Activated CD8-positive, alpha-beta memory T cell treated with anti-CD3 and anti-CD28 coated beads, Interleukin-2, amount 50 U/mL, for 1 hour (primary cell): ENCODE data around the gene SLC35A2.

Experiments used
- DNase-seq: peaks from one replicate; pipeline ENCODE4 v3.0.0-alpha.2; 2020; ENCODE audit errors: extremely low read depth

SLC35A2 gene

GRCh38 chrX:48911412-48912182 is at the start of gene SLC35A2:
SLC35A2 (minus strand) TSS chrX:48911646; CDS start chrX:48911636, 10 bp downstream.
- peak; percentile 69 for DNase-seq

- no peak for DNase-seq
Measured at GRCh38 chrX:48960291-48960690, 48.8 kb upstream of the SLC35A2 start.

- DNase-seq: no peak
Measured at GRCh38 chrX:48958635-48959094, 47.2 kb upstream of the SLC35A2 start.

GRCh38 chrX:48957827-48958634 is 46.6 kb upstream of the SLC35A2 start:
- DNase-seq: peak; percentile 87

- DNase-seq: peak; percentile 49
Measured at GRCh38 chrX:48957477-48957826, 46.0 kb upstream of the SLC35A2 start, which contains the start of gene OTUD5. OTUD5 (minus strand) TSS chrX:48957607; CDS start chrX:48957570, 37 bp downstream.

- DNase-seq: no peak
Measured at GRCh38 chrX:48956728-48957414, 45.4 kb upstream of the SLC35A2 start.

- DNase-seq: no peak
Measured at GRCh38 chrX:48948589-48948988, 37.1 kb upstream of the SLC35A2 start.

- no peak for DNase-seq
Measured at GRCh38 chrX:48945517-48946348, 34.3 kb upstream of the SLC35A2 start.

GRCh38 chrX:48942895-48943294 is 31.4 kb upstream of the SLC35A2 start:
- DNase-seq: no peak

GRCh38 chrX:48940404-48940955 is 29.0 kb upstream of the SLC35A2 start:
- no peak for DNase-seq

GRCh38 chrX:48939524-48940228 is 28.2 kb upstream of the SLC35A2 start:
- DNase-seq: no peak

GRCh38 chrX:48938721-48939425 is 27.4 kb upstream of the SLC35A2 start:
- DNase-seq: no peak

GRCh38 chrX:48937054-48937907 is 25.8 kb upstream of the SLC35A2 start:
- peak; percentile 76 for DNase-seq

GRCh38 chrX:48936429-48937053 is 25.1 kb upstream of the SLC35A2 start:
- DNase-seq: no peak

GRCh38 chrX:48935301-48935670 is 23.8 kb upstream of the SLC35A2 start:
- DNase-seq: no peak

- DNase-seq: no peak
Measured at GRCh38 chrX:48934581-48935300, 23.3 kb upstream of the SLC35A2 start.

GRCh38 chrX:48933757-48934156 is 22.3 kb upstream of the SLC35A2 start:
- DNase-seq: no peak
